Astrocyte (in vitro differentiated cells and primary cell): ENCODE results near the gene ANK3.

Source experiments
- EZH2 ChIP-seq: IDR thresholded peaks from 2 replicates; pipeline ENCODE4 v1.6.1; 2012; ENCODE audit warnings: mild to moderate bottlenecking, low read length, inconsistent platforms; ENCODE audit not compliant: insufficient read depth
- TF ChIP-seq, protein P1 (sequence below): IDR thresholded peaks from 2 replicates; pipeline ENCODE4 v1.5.1; 2011; ENCODE audit warnings: low read depth, mild to moderate bottlenecking, inconsistent platforms, low read length, moderate library complexity; ENCODE audit not compliant: insufficient read depth

DNA sequence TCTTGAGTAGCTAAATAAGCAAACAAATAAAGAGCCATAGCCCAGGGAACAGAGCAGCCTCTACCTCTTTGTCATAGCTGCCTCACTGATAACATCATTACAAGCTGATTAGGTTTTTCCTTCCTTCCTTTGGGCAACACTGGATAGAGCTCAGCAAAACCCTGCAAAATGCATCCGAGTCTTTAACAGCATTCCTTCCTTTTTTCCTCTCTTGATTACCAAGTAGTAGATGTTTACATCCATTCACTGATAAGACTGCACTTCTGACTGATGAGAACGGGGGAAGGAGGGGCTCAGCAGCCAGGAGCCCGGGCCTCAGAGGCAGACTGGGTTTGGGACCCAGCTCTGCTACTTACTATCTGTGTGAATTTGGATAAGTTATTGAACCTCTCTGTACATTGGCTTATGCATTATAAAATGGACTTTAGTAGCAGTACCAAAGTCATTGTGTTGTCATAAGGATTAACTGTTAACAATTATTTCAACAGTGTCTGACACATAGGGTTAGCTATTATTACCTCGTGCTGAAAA lies 214.2 kb downstream of the ANK3 start:
- TF ChIP-seq, protein P1, sequence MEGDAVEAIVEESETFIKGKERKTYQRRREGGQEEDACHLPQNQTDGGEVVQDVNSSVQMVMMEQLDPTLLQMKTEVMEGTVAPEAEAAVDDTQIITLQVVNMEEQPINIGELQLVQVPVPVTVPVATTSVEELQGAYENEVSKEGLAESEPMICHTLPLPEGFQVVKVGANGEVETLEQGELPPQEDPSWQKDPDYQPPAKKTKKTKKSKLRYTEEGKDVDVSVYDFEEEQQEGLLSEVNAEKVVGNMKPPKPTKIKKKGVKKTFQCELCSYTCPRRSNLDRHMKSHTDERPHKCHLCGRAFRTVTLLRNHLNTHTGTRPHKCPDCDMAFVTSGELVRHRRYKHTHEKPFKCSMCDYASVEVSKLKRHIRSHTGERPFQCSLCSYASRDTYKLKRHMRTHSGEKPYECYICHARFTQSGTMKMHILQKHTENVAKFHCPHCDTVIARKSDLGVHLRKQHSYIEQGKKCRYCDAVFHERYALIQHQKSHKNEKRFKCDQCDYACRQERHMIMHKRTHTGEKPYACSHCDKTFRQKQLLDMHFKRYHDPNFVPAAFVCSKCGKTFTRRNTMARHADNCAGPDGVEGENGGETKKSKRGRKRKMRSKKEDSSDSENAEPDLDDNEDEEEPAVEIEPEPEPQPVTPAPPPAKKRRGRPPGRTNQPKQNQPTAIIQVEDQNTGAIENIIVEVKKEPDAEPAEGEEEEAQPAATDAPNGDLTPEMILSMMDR: no peak
- no peak for TF ChIP-seq EZH2
